Measurements from ENCODE around the gene PARVB.

The PARVB gene

GRCh38 chr22:44179196-44179988 lies 155.3 kb downstream of the PARVB start:
- no peak for DNase-seq (ENCODE audit: extremely low read depth, low read depth)
- TF ChIP-seq CTCF (IDR thresholded peaks at IDR 0.05; ENCODE audit: low read depth, low read length): no peak

GRCh38 chr22:44179989-44180705 lies 156.0 kb downstream of the PARVB start:
- no peak for TF ChIP-seq CTCF (IDR thresholded peaks at IDR 0.05; ENCODE audit: low read depth, low read length)

GRCh38 chr22:44180706-44181032 lies 156.6 kb downstream of the PARVB start, which contains the start of gene PARVG:
PARVG (plus strand) TSS chr22:44180925; CDS start chr22:44183330, 2,405 bp downstream.
- no peak for TF ChIP-seq CTCF (IDR thresholded peaks at IDR 0.05; ENCODE audit: low read depth, low read length)
- no peak for DNase-seq (ENCODE audit: extremely low read depth, low read depth)

More at GRCh38 chr22:44179989-44180705, 156.0 kb downstream of the PARVB start:
- DNase-seq (ENCODE audit: extremely low read depth, low read depth): no peak

GRCh38 chr22:44181033-44181911 lies 157.2 kb downstream of the PARVB start:
- no peak for DNase-seq (ENCODE audit: extremely low read depth, low read depth)
- TF ChIP-seq CTCF (IDR thresholded peaks at IDR 0.05; ENCODE audit: low read depth, low read length): no peak

GRCh38 chr22:44181912-44182587 lies 157.9 kb downstream of the PARVB start:
- TF ChIP-seq CTCF (IDR thresholded peaks at IDR 0.05; ENCODE audit: low read depth, low read length): no peak
- no peak for DNase-seq (ENCODE audit: extremely low read depth, low read depth)

- no peak for TF ChIP-seq CTCF (IDR thresholded peaks at IDR 0.05; ENCODE audit: low read depth, low read length)
- DNase-seq (ENCODE audit: extremely low read depth, low read depth): no peak
Observed at GRCh38 chr22:44182588-44183286, 158.6 kb downstream of the PARVB start.
